ENCODE data around the gene AGPS.

The AGPS gene

GRCh38 chr2:177572236-177572671, 179.7 kb downstream of the AGPS start:
- TF ChIP-seq GABPA (IDR thresholded peaks at IDR 0.05; ENCODE audit: low read depth): no peak
- no peak for TF ChIP-seq SPI1 (IDR thresholded peaks at IDR 0.05; ENCODE audit: borderline replicate concordance, low read depth)
- no peak for TF ChIP-seq CTCF (IDR thresholded peaks at IDR 0.05; ENCODE audit: insufficient read depth, low read length)
- no peak for TF ChIP-seq REST (IDR thresholded peaks at IDR 0.05; ENCODE audit: insufficient replicate concordance, low read depth)
- TF ChIP-seq POLR2AphosphoS5 (IDR thresholded peaks at IDR 0.05; ENCODE audit: low read depth): no peak
- no peak for DNase-seq (ENCODE audit: low read depth in 1 of 2, low spot score in 1 of 2)
- Histone ChIP-seq H3K4me3 (replicated peaks; ENCODE audit: insufficient read depth, low read length) (no peak overlapping the region), H3K27ac (replicated peaks) (no peak overlapping the region), H3K27me3 (ENCODE audit: insufficient read depth, poor library complexity, severe bottlenecking) (no peaks in the 10 kb centered on the region)

GRCh38 chr2:177573120-177573519, 180.5 kb downstream of the AGPS start:
- no peak overlapping the region for H3K27ac ChIP-seq (replicated peaks)
- DNase-seq (ENCODE audit: low read depth in 1 of 2, low spot score in 1 of 2): no peak

GRCh38 chr2:177574356-177574755, 181.8 kb downstream of the AGPS start:
- Histone ChIP-seq H3K27me3 (ENCODE audit: insufficient read depth, poor library complexity, severe bottlenecking) (no peaks in the 10 kb centered on the region), H3K27ac (replicated peaks) (no peak overlapping the region), H3K4me3 (replicated peaks; ENCODE audit: insufficient read depth, low read length) (no peak overlapping the region)
- no peak for TF ChIP-seq GABPA (IDR thresholded peaks at IDR 0.05; ENCODE audit: low read depth)
- no peak for TF ChIP-seq CTCF (IDR thresholded peaks at IDR 0.05; ENCODE audit: insufficient read depth, low read length)
- no peak for TF ChIP-seq POLR2AphosphoS5 (IDR thresholded peaks at IDR 0.05; ENCODE audit: low read depth)
- no peak for TF ChIP-seq REST (IDR thresholded peaks at IDR 0.05; ENCODE audit: insufficient replicate concordance, low read depth)
- TF ChIP-seq SPI1 (IDR thresholded peaks at IDR 0.05; ENCODE audit: borderline replicate concordance, low read depth): no peak
- no peak for DNase-seq (ENCODE audit: low read depth in 1 of 2, low spot score in 1 of 2)

More at GRCh38 chr2:177573120-177573519, 180.5 kb downstream of the AGPS start:
- Histone ChIP-seq H3K4me3 (replicated peaks; ENCODE audit: insufficient read depth, low read length) (no peak overlapping the region), H3K27me3 (ENCODE audit: insufficient read depth, poor library complexity, severe bottlenecking) (no peaks in the 10 kb centered on the region)
- no peak for TF ChIP-seq REST (IDR thresholded peaks at IDR 0.05; ENCODE audit: insufficient replicate concordance, low read depth)
- no peak for TF ChIP-seq POLR2AphosphoS5 (IDR thresholded peaks at IDR 0.05; ENCODE audit: low read depth)
- TF ChIP-seq SPI1 (IDR thresholded peaks at IDR 0.05; ENCODE audit: borderline replicate concordance, low read depth): no peak
- TF ChIP-seq GABPA (IDR thresholded peaks at IDR 0.05; ENCODE audit: low read depth): no peak
- TF ChIP-seq CTCF (IDR thresholded peaks at IDR 0.05; ENCODE audit: insufficient read depth, low read length): no peak
